Left ventricle myocardium inferior (tissue), 1 donor: ENCODE measurements around the gene TET2. TPM values are rescaled to one million over a fixed set of nuclear protein-coding genes. Genes with fewer than 3 reads are reported as not detected.

Source experiments
- DNase-seq: peaks from one replicate; pipeline ENCODE4 v3.0.0-alpha.2; 2020
- H3K27ac ChIP-seq: fragments of 200-600 bp; replicated peaks from 2 replicates; pipeline ENCODE4 v1.8.0; 2021
- H3K27me3 ChIP-seq: fragments of 200-600 bp; 2 replicates; pipeline ENCODE4 v1.8.0; 2021; ENCODE audit warnings: low read depth
- H3K36me3 ChIP-seq: fragments of 200-600 bp; 2 replicates; pipeline ENCODE4 v1.8.0; 2021
- H3K4me1 ChIP-seq: fragments of 200-600 bp; 2 replicates; pipeline ENCODE4 v1.8.0; 2021
- H3K4me3 ChIP-seq: fragments of 200-600 bp; 2 replicates; pipeline ENCODE4 v1.8.0; 2021; ENCODE audit warnings: mild to moderate bottlenecking, moderate library complexity
- H3K9me3 ChIP-seq: fragments of 200-600 bp; replicated peaks from 2 replicates; pipeline ENCODE4 v1.8.0; 2021
- CTCF ChIP-seq: fragments of 200-600 bp; IDR thresholded peaks from 2 replicates; pipeline ENCODE4 v1.8.0; 2021; ENCODE audit warnings: antibody characterized with exemption, mild to moderate bottlenecking, borderline replicate concordance
- intact Hi-C: fragments of 100-400 bp; cut with micrococcal nuclease; formaldehyde crosslinking; loops from one replicate; pipeline ENCODE4 v1.11.0; 2022
- total RNA-seq: library from RNA; stranded (reverse); fragmentation: NEBNext Ultra II Directional; extraction: Animal tissue kit (Norgen Biotek cat#: 25700); gene quantifications from one replicate; pipeline ENCODE4 v1.2.1, GENCODE V29; 2021
- donor health status: DM: no; HTN: yes; CAD: no; lungs with severe emphysema.

Gene TET2
- total RNA-seq, 1 donor from 2014 or later, result 11.9 TPM

- intact Hi-C loops, result no loop called here
- H3K36me3 ChIP-seq, result peaks cover 51% of the 10 kb centered on the region
Measured at GRCh38 chr4:105276361-105277104, 129.9 kb downstream of the TET2 start.

GRCh38 chr4:105277702-105278101 lies 131.0 kb downstream of the TET2 start:
- intact Hi-C loops, result no loop called here
- TF ChIP-seq CTCF, result no peak
- no peaks in the 10 kb centered on the region for H3K4me1 ChIP-seq
- H3K36me3 ChIP-seq, result peaks cover 39% of the 10 kb centered on the region
- H3K27ac ChIP-seq, result no peak overlapping the region
- H3K9me3 ChIP-seq, result no peaks in the 10 kb centered on the region
- H3K27me3 ChIP-seq, result no peaks in the 10 kb centered on the region
- no peak overlapping the region for H3K4me3 ChIP-seq
- DNase-seq, result no peak

More at GRCh38 chr4:105276361-105277104, 129.9 kb downstream of the TET2 start:
- Histone ChIP-seq H3K27ac (no peak overlapping the region), H3K27me3 (no peaks in the 10 kb centered on the region), H3K4me1 (no peaks in the 10 kb centered on the region), H3K9me3 (no peaks in the 10 kb centered on the region), H3K4me3 (no peak overlapping the region)
- TF ChIP-seq CTCF, result no peak
- no peak for DNase-seq

GRCh38 chr4:105279314-105279713 lies 132.6 kb downstream of the TET2 start:
- Histone ChIP-seq H3K27ac (no peak overlapping the region), H3K9me3 (no peaks in the 10 kb centered on the region), H3K36me3 (peaks cover 23% of the 10 kb centered on the region), H3K4me3 (no peak overlapping the region), H3K27me3 (no peaks in the 10 kb centered on the region), H3K4me1 (no peaks in the 10 kb centered on the region)
- intact Hi-C loops, result no loop called here
- no peak for DNase-seq
- no peak for TF ChIP-seq CTCF

GRCh38 chr4:105280338-105281123 lies 133.9 kb downstream of the TET2 start:
- H3K4me3 ChIP-seq, result no peak overlapping the region
- H3K27ac ChIP-seq, result no peak overlapping the region
- H3K9me3 ChIP-seq, result no peaks in the 10 kb centered on the region
- H3K4me1 ChIP-seq, result no peaks in the 10 kb centered on the region
- no peak for TF ChIP-seq CTCF
- intact Hi-C loops, result no loop called here
- H3K36me3 ChIP-seq, result peaks cover 11% of the 10 kb centered on the region
- H3K27me3 ChIP-seq, result no peaks in the 10 kb centered on the region
- DNase-seq, result no peak

- Histone ChIP-seq H3K27me3 (no peaks in the 10 kb centered on the region), H3K4me3 (no peak overlapping the region), H3K36me3 (peaks cover 5% of the 10 kb centered on the region), H3K9me3 (no peaks in the 10 kb centered on the region), H3K27ac (no peak overlapping the region), H3K4me1 (no peaks in the 10 kb centered on the region)
- intact Hi-C loops, result no loop called here
- DNase-seq, result no peak
- no peak for TF ChIP-seq CTCF
Measured at GRCh38 chr4:105281124-105281415, 134.4 kb downstream of the TET2 start.
